ENCODE measurements around the gene IPO9. TPM values are rescaled to one million over a fixed set of nuclear protein-coding genes. Genes with fewer than 3 reads are reported as not detected.

Gene IPO9
- total RNA-seq, 2 donors from 2014 or later, result 10.7 to 15.6 TPM

- Histone ChIP-seq H3K4me1 (peaks cover 0 to 8% of the 10 kb centered on the region in 2 donors), H3K27ac (no peak overlapping the region), H3K27me3 (no peaks in the 10 kb centered on the region), H3K4me3 (no peak overlapping the region), H3K9me3 (no peaks in the 10 kb centered on the region), H3K36me3 (peaks cover 57% of the 10 kb centered on the region)
- no peak for TF ChIP-seq CTCF (IDR thresholded peaks at IDR 0.05)
- DNase-seq (ENCODE audit: low spot score), result no peak
Observed at GRCh38 chr1:201874672-201875071, 45.7 kb downstream of the IPO9 start.

DNA sequence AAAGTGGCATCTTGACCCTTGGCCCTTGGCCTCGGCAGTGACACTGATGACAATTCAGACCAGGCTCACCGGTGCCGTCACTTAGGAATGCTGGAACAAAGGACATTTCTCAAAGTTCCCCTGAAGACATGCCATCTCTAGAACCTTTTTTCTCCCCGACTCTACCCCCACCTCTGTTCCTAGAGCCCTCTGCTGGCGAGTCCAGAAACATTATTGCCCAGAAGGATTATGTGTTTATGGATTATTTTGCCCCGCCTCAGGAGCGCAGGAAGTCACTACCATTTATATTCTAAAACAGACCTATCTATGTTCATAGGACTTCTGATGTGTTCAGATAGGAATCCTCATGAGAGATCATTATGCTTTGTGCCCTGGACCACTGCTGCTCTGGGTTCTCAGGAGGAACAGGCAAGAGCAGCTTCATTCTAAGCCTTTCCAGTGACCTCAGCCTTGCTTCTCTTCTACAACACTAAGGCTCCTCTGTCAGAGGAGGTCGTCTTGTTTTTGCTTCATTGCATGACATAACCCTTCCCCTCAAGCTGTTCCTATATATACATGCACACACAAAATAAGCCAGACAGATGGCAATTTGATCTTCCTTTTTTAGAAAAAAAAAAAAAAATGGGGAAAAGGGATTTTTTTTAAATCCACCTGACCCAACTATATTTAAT lies 47.3 kb downstream of the IPO9 start:
- DNase-seq (ENCODE audit: low spot score), result no peak
- no peaks in the 10 kb centered on the region for H3K27me3 ChIP-seq
- H3K36me3 ChIP-seq, result peaks cover 41% of the 10 kb centered on the region
- H3K4me1 ChIP-seq, result peaks cover 0 to 8% of the 10 kb centered on the region in 2 donors
- H3K27ac ChIP-seq, result no peak overlapping the region
- H3K4me3 ChIP-seq, result no peak overlapping the region
- H3K9me3 ChIP-seq, result no peaks in the 10 kb centered on the region
- peak in 1 of 2 donors; percentile 46 for TF ChIP-seq CTCF (IDR thresholded peaks at IDR 0.05)

DNA sequence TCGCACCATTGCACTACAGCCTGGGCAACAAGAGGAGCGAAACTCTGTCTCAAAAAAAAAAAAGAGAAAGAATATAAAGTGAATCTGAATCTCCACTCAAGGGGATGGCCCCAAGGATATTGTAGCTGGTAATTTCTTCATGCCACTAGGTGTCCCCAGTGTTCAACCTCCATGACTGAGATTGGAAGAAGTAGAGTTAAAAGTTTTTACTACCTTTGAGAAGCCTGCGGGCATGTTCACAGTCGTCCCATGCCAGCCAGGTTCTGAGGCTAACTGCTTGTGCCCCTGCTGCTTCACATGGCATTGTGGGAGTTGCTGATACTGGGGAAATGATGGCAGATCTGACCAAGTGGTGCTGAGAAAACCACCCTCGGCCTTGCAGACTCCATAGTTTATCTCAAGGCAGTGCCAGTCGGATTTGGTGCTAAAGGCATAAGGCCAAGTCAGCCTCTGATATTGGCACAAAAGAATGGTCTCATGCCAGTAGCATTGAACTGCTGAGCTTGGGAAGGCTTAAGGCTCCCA lies 49.0 kb downstream of the IPO9 start:
- TF ChIP-seq CTCF (IDR thresholded peaks at IDR 0.05), result peak; percentile 47 to 75
- DNase-seq (ENCODE audit: low spot score), result no peak
- peak overlapping the region in 1 of 2 donors; percentile 38 for H3K27ac ChIP-seq
- H3K9me3 ChIP-seq, result no peaks in the 10 kb centered on the region
- H3K36me3 ChIP-seq, result peaks cover 24% of the 10 kb centered on the region
- no peak overlapping the region for H3K4me3 ChIP-seq
- H3K27me3 ChIP-seq, result no peaks in the 10 kb centered on the region
- H3K4me1 ChIP-seq, result peaks cover 0 to 10% of the 10 kb centered on the region in 2 donors

- Histone ChIP-seq H3K27ac (no peak overlapping the region), H3K27me3 (no peaks in the 10 kb centered on the region), H3K4me3 (no peak overlapping the region), H3K4me1 (peaks cover 0 to 41% of the 10 kb centered on the region in 2 donors), H3K9me3 (no peaks in the 10 kb centered on the region), H3K36me3 (no peaks in the 10 kb centered on the region)
- DNase-seq (ENCODE audit: low spot score), result no peak
- TF ChIP-seq CTCF (IDR thresholded peaks at IDR 0.05), result no peak
Observed at GRCh38 chr1:201880928-201881571, 52.1 kb downstream of the IPO9 start.

DNA sequence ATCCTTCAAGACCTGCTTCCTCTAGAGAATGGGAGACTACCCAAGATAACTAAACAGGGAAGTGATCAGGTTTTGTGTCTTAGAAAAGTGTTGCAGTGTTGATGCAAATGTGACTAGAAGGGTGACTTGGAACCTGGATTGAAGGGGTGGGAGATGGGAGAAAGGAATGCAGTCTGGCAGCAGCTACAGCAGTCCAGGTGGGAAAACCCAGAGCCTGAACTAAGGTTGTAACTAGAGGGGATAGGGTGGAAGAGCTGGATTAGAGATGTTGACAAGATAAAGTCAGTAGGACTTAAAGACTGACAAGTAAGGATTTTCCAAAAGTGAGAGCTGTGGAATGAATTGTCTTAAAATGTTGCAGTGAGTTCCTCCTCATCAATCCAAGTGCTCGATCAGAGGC lies 52.7 kb downstream of the IPO9 start:
- no peaks in the 10 kb centered on the region for H3K36me3 ChIP-seq
- H3K4me1 ChIP-seq, result peaks cover 0 to 45% of the 10 kb centered on the region in 2 donors
- H3K27ac ChIP-seq, result no peak overlapping the region
- no peaks in the 10 kb centered on the region for H3K27me3 ChIP-seq
- no peaks in the 10 kb centered on the region for H3K9me3 ChIP-seq
- TF ChIP-seq CTCF (IDR thresholded peaks at IDR 0.05), result no peak
- H3K4me3 ChIP-seq, result no peak overlapping the region
- no peak for DNase-seq (ENCODE audit: low spot score)
